ENCODE data around the gene CHMP2B. TPM values are rescaled to one million over a fixed set of nuclear protein-coding genes. Genes with fewer than 3 reads are reported as not detected.

Gene CHMP2B
- total RNA-seq, 1 donor from 2014 or later, result 25.3 TPM

DNA sequence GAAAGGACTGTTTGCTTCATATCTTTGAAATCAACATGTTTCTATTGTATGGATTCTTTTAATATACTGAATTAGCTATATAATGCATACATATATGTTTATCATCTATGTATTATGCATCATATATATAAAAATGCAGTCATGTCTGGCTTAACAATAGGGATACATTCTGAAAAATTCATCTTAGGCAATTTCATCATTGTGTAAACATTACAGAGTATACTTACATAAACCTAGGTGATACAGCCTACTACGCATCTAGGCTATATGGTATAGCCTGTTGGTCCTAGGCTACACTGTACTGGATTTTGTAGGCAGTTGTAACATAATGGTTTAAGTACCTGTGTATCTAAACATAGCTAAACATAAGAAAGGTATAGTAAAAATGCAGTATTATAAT is 21.7 kb downstream of the CHMP2B start:
- no peak for DNase-seq
- Mint-ChIP-seq H3K27ac (no peak overlapping the region), H3K4me3 (no peak overlapping the region), H3K36me3 (ENCODE audit: low read depth) (peaks cover 20% of the 10 kb centered on the region), H3K4me1 (peaks cover 7% of the 10 kb centered on the region), H3K9me3 (no peaks in the 10 kb centered on the region), H3K27me3 (no peaks in the 10 kb centered on the region)
- intact Hi-C loops (cut with micrococcal nuclease), result no loop called here

DNA sequence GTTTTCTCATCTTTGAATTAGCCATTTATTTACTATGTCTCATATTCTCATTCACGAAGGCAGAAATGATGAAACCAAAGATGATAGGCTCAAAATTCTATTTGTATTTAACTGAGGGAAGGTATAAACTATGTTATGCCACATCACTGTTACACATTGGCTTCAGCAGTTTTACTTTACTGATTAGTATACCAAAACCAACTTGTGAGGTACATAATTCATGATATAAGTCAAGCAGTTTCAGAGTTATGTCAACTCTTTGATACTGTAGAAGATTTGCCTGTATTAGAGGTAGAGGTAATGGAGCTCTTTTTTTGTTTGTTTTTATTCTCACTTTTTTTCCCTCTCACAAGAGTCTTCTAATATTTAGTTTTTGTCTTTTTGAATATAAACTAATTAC is 22.9 kb downstream of the CHMP2B start:
- no peak overlapping the region for H3K4me3 Mint-ChIP-seq
- peaks cover 24% of the 10 kb centered on the region for H3K36me3 Mint-ChIP-seq (ENCODE audit: low read depth)
- intact Hi-C loops (cut with micrococcal nuclease), result no loop called here
- peaks cover 7% of the 10 kb centered on the region for H3K4me1 Mint-ChIP-seq
- no peak for DNase-seq
- H3K9me3 Mint-ChIP-seq, result no peaks in the 10 kb centered on the region
- H3K27ac Mint-ChIP-seq, result no peak overlapping the region
- no peaks in the 10 kb centered on the region for H3K27me3 Mint-ChIP-seq

DNA sequence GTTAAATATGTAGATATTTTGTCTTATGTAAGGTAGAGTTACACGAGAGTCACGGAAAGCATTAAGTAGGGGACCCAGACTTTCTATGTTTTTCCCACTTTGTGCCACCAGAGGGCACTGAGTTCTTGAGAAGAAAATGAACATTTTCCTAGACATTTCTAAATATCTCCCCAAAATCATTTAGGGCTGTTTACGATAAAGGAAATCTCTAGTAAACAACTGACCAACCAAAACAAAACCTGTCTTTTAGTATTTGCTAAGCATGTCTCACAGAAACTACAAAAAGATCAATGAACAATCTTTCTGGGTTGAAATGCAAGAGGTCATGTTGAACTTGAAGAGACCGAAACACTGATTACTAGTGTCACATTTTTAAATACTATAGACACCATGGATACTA is 33.2 kb downstream of the CHMP2B start:
- intact Hi-C loops (cut with micrococcal nuclease), result loop anchor here (5.0 to 10.0 kb wide), 3 partner anchors 92 to 745 kb away; no protein-coding TSS in a partner anchor
- Mint-ChIP-seq H3K4me1 (no peaks in the 10 kb centered on the region), H3K27ac (no peak overlapping the region), H3K4me3 (no peak overlapping the region), H3K27me3 (peaks cover 8% of the 10 kb centered on the region), H3K9me3 (no peaks in the 10 kb centered on the region), H3K36me3 (ENCODE audit: low read depth) (no peaks in the 10 kb centered on the region)
- peak; percentile 82 for DNase-seq

DNA sequence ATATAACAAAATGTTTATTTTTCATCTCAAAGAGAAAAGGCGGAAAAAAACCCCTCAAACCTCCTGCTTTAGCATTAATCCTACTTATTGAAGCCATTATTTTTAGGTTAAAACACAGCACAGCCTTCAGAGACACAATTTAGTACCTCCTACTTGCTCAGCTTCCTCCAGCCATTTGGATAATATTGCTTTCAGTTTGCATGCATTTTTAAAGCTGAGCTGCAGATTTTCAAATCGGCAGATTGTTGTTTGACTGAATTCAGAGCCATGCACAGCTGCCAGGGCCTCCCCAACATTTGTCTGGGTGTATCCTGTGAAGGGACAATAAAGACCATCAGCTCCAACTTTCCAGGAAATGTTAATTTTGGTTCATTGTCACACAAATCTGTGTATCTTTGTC is 34.8 kb downstream of the CHMP2B start:
- DNase-seq, result no peak
- H3K27ac Mint-ChIP-seq, result no peak overlapping the region
- intact Hi-C loops (cut with micrococcal nuclease), result loop anchor here (5.0 to 10.0 kb wide), 3 partner anchors 90 to 743 kb away; no protein-coding TSS in a partner anchor
- H3K4me1 Mint-ChIP-seq, result no peaks in the 10 kb centered on the region
- no peaks in the 10 kb centered on the region for H3K9me3 Mint-ChIP-seq
- H3K4me3 Mint-ChIP-seq, result no peak overlapping the region
- H3K27me3 Mint-ChIP-seq, result peaks cover 8% of the 10 kb centered on the region
- no peaks in the 10 kb centered on the region for H3K36me3 Mint-ChIP-seq (ENCODE audit: low read depth)

DNA sequence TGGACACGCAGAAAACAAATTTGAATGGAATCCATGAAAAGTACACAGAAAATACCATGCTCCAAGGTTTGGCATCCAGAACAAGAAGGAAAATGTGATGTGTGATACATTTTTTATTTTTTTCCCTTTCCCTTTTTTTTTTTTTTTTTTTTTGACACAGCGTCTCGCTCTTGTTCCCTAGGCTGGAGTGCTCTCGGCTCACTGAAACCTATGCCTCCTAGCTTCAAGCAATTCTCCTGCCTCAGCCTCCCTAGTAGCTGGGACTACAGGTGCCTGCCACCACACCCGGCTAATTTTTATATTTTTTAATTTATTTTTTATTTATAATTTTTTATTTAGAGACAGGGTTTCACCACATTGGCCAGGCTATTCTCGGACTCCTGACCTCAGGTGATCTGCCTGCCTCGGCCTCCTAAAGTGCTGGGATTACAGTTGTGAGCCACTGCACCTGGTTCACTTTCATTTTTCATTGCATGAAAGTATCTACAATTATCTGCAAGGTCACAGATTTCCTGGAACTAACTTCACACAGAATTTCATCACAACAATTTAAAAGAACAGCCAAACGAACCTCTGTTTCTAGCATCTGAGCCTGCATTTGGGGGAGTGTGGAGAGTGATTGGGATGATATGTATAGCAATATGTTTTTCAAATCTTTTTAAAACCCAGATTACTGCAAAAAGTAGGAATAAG is 41.0 kb downstream of the CHMP2B start:
- intact Hi-C loops (cut with micrococcal nuclease), result loop anchor here (10.0 kb wide), 2 partner anchors 237 to 737 kb away; no protein-coding TSS in a partner anchor
- peaks cover 5% of the 10 kb centered on the region for H3K27me3 Mint-ChIP-seq
- DNase-seq, result peak; percentile 60
- no peaks in the 10 kb centered on the region for H3K36me3 Mint-ChIP-seq (ENCODE audit: low read depth)
- no peaks in the 10 kb centered on the region for H3K9me3 Mint-ChIP-seq
- H3K27ac Mint-ChIP-seq, result peak overlapping the region; percentile 19
- peak overlapping the region; percentile 32 for H3K4me3 Mint-ChIP-seq
- peaks cover 37% of the 10 kb centered on the region for H3K4me1 Mint-ChIP-seq

DNA sequence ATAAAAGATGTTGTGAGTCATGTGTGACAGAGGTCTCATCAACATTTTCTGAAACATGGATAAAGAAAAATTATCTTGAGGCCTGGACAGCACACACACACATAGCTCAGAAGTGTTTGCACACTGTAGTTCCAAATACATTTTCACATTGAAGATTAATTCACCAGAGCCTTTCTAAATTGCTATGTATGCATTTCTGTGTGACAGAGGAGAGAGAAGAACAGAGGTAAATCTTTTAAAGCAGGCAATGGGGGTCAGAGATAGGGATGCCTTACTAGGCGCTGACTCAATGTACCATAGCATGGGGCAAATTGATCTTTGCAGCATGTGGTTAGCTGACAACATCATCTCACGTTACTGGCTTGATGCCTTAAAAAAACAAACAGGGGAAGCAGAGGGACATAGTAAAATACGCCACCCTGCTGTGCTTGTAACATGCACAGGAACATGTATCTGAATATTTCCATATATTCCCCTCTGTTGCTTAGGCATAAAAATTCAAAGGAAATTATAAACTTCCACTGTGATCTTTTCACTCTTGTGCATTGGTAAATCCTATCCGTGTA is 41.6 kb downstream of the CHMP2B start:
- Mint-ChIP-seq H3K27ac (peak overlapping the region; percentile 19), H3K9me3 (no peaks in the 10 kb centered on the region), H3K27me3 (peaks cover 5% of the 10 kb centered on the region), H3K4me1 (peaks cover 41% of the 10 kb centered on the region), H3K36me3 (ENCODE audit: low read depth) (no peaks in the 10 kb centered on the region), H3K4me3 (peak overlapping the region; percentile 32)
- no peak for DNase-seq
- intact Hi-C loops (cut with micrococcal nuclease), result loop anchor here (10.0 kb wide), 2 partner anchors 236 to 736 kb away; no protein-coding TSS in a partner anchor

DNA sequence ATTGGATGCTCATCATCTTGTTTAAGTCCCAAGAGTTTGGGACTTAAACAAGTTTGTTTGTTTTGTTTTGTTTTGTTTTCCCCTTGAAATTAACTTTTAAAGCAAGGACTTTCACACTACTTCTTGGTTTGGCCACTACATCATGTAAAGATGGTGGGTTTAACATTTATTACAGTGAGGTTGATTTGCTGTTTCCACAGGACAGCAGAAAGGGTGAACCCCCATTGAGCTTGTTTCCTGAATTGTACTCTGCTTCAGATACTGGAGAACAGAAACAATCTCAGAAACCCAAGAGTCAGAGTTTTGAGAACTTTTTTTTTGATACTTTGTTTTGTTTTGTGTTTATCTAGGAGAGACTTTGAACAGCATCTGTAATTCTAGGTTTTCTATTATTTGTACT is 42.6 kb downstream of the CHMP2B start:
- intact Hi-C loops (cut with micrococcal nuclease), result loop anchor here (5.0 to 10.0 kb wide), 3 partner anchors 63 to 735 kb away; no protein-coding TSS in a partner anchor

DNA sequence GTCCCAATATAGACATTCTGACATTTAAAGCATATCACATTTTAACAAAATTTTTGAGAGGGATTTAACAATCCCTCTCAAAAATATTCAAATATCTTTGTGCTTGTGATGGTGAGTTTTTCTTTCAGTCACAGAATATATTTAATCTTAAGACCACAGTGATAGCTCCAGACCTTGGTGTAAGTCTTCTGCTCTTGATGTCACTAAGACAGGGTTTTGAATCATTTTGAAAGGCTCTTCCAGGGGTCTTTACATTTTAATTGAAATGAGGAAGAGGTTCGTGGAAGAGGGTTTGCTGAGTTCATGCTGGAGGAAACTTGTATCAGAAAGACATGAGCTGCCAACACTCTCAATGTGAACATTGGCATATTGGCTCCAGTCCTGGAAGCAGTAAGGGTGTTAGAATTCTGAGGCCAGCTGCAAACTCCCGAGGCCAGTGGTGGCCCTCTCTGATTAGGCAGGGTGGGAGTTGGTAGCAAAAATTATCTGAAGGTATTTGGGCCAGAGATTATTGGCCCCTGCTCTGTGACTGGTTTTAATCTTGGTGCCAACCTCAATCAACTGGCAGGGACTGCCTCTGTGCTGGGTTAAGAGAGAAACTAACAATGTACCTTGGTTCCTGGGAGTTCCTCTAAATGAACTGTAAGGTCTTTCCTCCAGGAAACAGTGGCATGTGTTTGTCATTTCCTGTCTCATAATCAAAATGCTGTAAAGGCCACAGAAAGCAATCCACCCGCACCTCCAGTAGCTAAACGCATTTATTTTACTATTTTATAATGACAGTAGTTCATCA is 44.0 kb downstream of the CHMP2B start:
- H3K36me3 Mint-ChIP-seq (ENCODE audit: low read depth), result no peaks in the 10 kb centered on the region
- peak overlapping the region; percentile 49 for H3K4me3 Mint-ChIP-seq
- peak; percentile 66 for DNase-seq
- intact Hi-C loops (cut with micrococcal nuclease), result loop anchor here (5.0 kb wide), 1 partner anchor 61 kb away; no protein-coding TSS in a partner anchor
- H3K27me3 Mint-ChIP-seq, result no peaks in the 10 kb centered on the region
- peaks cover 41% of the 10 kb centered on the region for H3K4me1 Mint-ChIP-seq
- H3K27ac Mint-ChIP-seq, result peak overlapping the region; percentile 55
- no peaks in the 10 kb centered on the region for H3K9me3 Mint-ChIP-seq

More for the DNA sequence above, 42.6 kb downstream of the CHMP2B start:
- no peak overlapping the region for H3K27ac Mint-ChIP-seq
- no peak for DNase-seq
- H3K36me3 Mint-ChIP-seq (ENCODE audit: low read depth), result no peaks in the 10 kb centered on the region
- H3K4me1 Mint-ChIP-seq, result peaks cover 41% of the 10 kb centered on the region
- no peak overlapping the region for H3K4me3 Mint-ChIP-seq
- H3K9me3 Mint-ChIP-seq, result no peaks in the 10 kb centered on the region
- H3K27me3 Mint-ChIP-seq, result no peaks in the 10 kb centered on the region

DNA sequence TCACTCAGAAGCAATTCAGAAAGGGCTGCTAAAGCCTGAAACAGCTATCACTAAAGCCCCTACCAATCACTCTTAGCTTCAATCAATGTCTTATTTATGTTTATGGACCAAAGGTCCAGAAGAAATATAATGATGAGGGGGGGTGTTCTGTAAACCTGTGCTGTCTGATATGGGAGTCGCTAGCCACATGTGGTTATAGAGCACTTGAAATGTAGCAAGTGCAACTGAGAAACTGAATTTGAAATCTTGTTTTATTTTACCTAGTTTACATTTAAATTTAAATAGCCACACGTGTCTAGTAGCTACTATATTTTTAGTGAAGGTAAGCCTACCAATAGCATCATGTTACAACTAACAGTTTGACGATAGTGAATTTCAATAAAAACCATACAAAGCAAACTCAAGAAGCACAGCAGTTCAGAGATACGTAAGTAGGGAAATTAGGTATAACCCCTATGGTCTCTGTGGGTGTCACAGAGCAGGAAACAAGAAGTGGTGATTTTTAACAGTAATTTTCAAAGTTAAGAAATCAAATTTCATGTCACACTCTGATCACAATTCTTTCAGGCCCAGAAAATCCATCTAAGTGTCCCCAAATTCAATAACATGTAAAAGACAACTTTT is 45.7 kb downstream of the CHMP2B start:
- Mint-ChIP-seq H3K27ac (no peak overlapping the region), H3K4me1 (peaks cover 37% of the 10 kb centered on the region)
- intact Hi-C loops (cut with micrococcal nuclease), result loop anchor here (5.0 kb wide), 1 partner anchor 59 kb away; no protein-coding TSS in a partner anchor

DNA sequence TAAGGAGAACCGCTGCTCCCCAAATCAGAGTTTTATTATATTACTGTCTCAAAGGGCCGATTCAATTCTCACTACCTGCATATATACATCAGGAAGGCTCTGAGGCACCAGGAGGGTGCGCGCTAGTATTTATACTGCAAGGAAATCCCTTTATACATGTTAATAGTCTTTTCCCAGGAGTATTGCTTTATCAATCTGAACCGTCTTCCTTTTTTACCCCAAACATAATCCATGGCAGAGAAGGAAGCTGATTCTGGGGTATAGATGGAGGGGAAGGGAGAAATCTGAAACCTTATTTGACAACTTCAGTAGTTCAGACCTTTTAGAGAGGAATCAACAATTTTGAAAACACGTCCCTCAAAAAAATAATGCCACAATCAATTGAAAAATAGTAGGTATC is 49.4 kb downstream of the CHMP2B start, which contains the start of gene POU1F1:
POU1F1 (minus strand) TSS at position 101 of the 400 bp plus-strand sequence. CDS start 122 bp downstream, outside the sequence.
- H3K27ac Mint-ChIP-seq, result no peak within 1 kb of the TSS
- H3K36me3 Mint-ChIP-seq (ENCODE audit: low read depth), result no peaks in the 10 kb centered on the region
- DNase-seq, result no peak
- H3K4me3 Mint-ChIP-seq, result no peak within 1 kb of the TSS
- H3K9me3 Mint-ChIP-seq, result no peaks in the 10 kb centered on the region
- peaks cover 5% of the 10 kb centered on the region for H3K27me3 Mint-ChIP-seq
- intact Hi-C loops (cut with micrococcal nuclease), result no loop called here
- peaks cover 8% of the 10 kb centered on the region for H3K4me1 Mint-ChIP-seq

More for the DNA sequence above, 45.7 kb downstream of the CHMP2B start:
- no peak overlapping the region for H3K4me3 Mint-ChIP-seq
- H3K9me3 Mint-ChIP-seq, result no peaks in the 10 kb centered on the region
- H3K27me3 Mint-ChIP-seq, result peaks cover 2% of the 10 kb centered on the region
- DNase-seq, result no peak
- H3K36me3 Mint-ChIP-seq (ENCODE audit: low read depth), result no peaks in the 10 kb centered on the region

DNA sequence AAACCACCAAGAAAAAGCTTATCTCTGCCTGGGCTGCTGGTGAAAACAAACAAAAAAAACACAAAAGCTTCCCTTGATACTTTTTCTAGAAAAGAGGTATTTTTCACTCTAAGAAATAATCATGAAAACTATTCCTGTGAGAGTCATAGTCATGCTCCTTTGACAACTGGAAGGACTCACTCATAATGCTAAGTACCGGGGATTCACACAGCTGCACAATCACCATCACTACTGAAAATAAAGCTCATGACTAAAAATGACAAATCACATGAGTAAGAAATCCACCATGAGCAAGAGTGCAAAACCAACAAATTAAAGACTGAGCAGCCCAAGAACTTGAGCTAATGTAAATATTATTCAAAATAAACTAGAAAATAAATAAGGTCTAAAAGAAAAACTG is 59.9 kb downstream of the CHMP2B start:
- intact Hi-C loops (cut with micrococcal nuclease), result no loop called here
- no peaks in the 10 kb centered on the region for H3K4me1 Mint-ChIP-seq
- H3K27ac Mint-ChIP-seq, result no peak overlapping the region
- H3K36me3 Mint-ChIP-seq (ENCODE audit: low read depth), result no peaks in the 10 kb centered on the region
- H3K27me3 Mint-ChIP-seq, result peaks cover 14% of the 10 kb centered on the region
- H3K9me3 Mint-ChIP-seq, result no peaks in the 10 kb centered on the region
- no peak for DNase-seq
- H3K4me3 Mint-ChIP-seq, result no peak overlapping the region

DNA sequence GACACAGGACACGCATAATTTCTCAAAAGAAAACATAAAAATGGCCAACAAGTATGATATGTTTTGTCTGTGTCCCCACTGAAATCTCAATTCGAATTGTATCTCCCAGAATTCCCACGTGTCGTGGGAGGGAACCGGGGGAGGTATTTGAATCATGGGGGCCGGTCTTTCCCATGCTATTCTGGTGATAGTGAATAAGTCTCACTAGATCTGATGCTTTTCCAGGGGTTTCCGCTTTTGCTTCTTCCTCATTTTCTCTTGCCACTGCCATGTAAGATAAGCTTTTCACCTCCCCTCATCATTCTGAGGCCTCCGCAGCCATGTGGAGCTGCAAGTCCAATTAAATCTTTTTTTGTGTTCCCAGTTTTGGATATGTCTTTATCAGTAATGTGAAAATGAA is 61.3 kb downstream of the CHMP2B start:
- H3K36me3 Mint-ChIP-seq (ENCODE audit: low read depth), result no peaks in the 10 kb centered on the region
- no peak overlapping the region for H3K27ac Mint-ChIP-seq

DNA sequence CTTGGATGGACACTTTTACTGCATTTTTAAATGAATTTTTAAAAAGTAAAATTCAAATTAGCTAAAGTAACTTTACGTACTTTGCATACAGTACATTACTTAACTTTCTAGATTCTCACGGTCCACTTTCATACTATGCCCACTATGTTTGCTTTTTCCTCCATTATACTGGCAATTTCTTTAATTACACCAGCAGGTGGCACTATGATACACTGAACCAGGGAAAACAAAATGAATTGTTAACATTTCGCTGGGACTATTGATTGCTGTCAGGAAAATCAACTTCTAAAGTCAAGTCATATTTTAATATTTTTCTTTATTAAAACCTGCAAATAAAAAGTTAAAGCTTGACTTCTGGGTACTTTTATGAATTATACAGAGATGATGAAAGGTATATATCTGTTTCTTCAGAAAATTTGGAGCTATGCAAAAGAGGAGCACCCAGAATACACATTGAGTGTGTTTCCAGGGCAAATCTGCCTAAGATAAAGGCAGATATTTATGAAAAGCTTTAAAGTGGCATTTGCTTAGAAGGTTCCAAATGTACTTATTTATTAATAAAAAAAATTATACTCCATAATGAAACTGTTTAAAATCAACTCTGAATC is 71.1 kb downstream of the CHMP2B start:
- no peak overlapping the region for H3K27ac Mint-ChIP-seq
- no peaks in the 10 kb centered on the region for H3K36me3 Mint-ChIP-seq (ENCODE audit: low read depth)
- H3K27me3 Mint-ChIP-seq, result peaks cover 2% of the 10 kb centered on the region
- no peak overlapping the region for H3K4me3 Mint-ChIP-seq
- intact Hi-C loops (cut with micrococcal nuclease), result loop anchor here (1.0 to 10.0 kb wide), 5 partner anchors 53 to 881 kb away; no protein-coding TSS in a partner anchor
- no peak for DNase-seq
- no peaks in the 10 kb centered on the region for H3K9me3 Mint-ChIP-seq
- no peaks in the 10 kb centered on the region for H3K4me1 Mint-ChIP-seq

More for the DNA sequence above, 61.3 kb downstream of the CHMP2B start:
- Mint-ChIP-seq H3K4me1 (no peaks in the 10 kb centered on the region), H3K27me3 (peaks cover 8% of the 10 kb centered on the region), H3K9me3 (no peaks in the 10 kb centered on the region), H3K4me3 (no peak overlapping the region)
- no peak for DNase-seq
- intact Hi-C loops (cut with micrococcal nuclease), result no loop called here

All from activated CD4-positive, alpha-beta T cell treated with anti-CD3 and anti-CD28 coated beads, Interleukin-2, amount 10 ng/mL, durations not matched to agents 24 days and 14 days (primary cell).